Osteocyte (in vitro differentiated cells): Measurements from ENCODE around the gene CXCR5. TPM values are rescaled to one million over a fixed set of nuclear protein-coding genes. Genes with fewer than 3 reads are reported as not detected.

Experiments used
- DNase-seq: peaks from one replicate; pipeline ENCODE4 v3.0.0; 2021; ENCODE audit warnings: mixed read lengths; ENCODE audit not compliant: unreplicated experiment; ENCODE audit errors: extremely low spot score
- H3K27ac Mint-ChIP-seq: one replicate; pipeline ENCODE4 v1.8.0; 2021; ENCODE audit warnings: mild to moderate bottlenecking, mixed read lengths; ENCODE audit not compliant: unreplicated experiment
- H3K27me3 Mint-ChIP-seq: one replicate; pipeline ENCODE4 v1.8.0; 2021; ENCODE audit warnings: mixed read lengths; ENCODE audit not compliant: unreplicated experiment
- H3K36me3 Mint-ChIP-seq: one replicate; pipeline ENCODE4 v1.8.0; 2021; ENCODE audit warnings: mixed read lengths; ENCODE audit not compliant: unreplicated experiment
- H3K4me1 Mint-ChIP-seq: one replicate; pipeline ENCODE4 v1.8.0; 2021; ENCODE audit warnings: mixed read lengths; ENCODE audit not compliant: unreplicated experiment
- H3K4me3 Mint-ChIP-seq: one replicate; pipeline ENCODE4 v1.8.0; 2021; ENCODE audit warnings: mild to moderate bottlenecking, moderate library complexity, mixed read lengths; ENCODE audit not compliant: unreplicated experiment
- H3K9me3 Mint-ChIP-seq: one replicate; pipeline ENCODE4 v1.8.0; 2021; ENCODE audit warnings: mixed read lengths; ENCODE audit not compliant: unreplicated experiment
- CTCF ChIP-seq: fragments of 200-600 bp; sonication (generic); IDR thresholded peaks from 2 replicates; pipeline ENCODE4 v1.5.0; 2021; ENCODE audit warnings: antibody characterized with exemption, mild to moderate bottlenecking, moderate library complexity
- total RNA-seq: library from RNA; stranded (reverse); gene quantifications from 2 replicates; pipeline ENCODE4 v1.2.1, GENCODE V29; 2021

Gene CXCR5
- total RNA-seq, 1 donor from 2014 or later: not detected

GRCh38 chr11:118872403-118872821 is 11.3 kb upstream of the CXCR5 start:
- Mint-ChIP-seq H3K27ac (peak overlapping the region; percentile 1), H3K4me3 (no peak overlapping the region), H3K27me3 (no peaks in the 10 kb centered on the region), H3K4me1 (peaks cover 19% of the 10 kb centered on the region), H3K36me3 (no peaks in the 10 kb centered on the region), H3K9me3 (no peaks in the 10 kb centered on the region)
- no peak for DNase-seq
- no peak for TF ChIP-seq CTCF

GRCh38 chr11:118873804-118874203 is 9.9 kb upstream of the CXCR5 start:
- Mint-ChIP-seq H3K9me3 (no peaks in the 10 kb centered on the region), H3K27ac (no peak overlapping the region)

GRCh38 chr11:118876286-118876685 is 7.4 kb upstream of the CXCR5 start:
- Mint-ChIP-seq H3K27me3 (no peaks in the 10 kb centered on the region), H3K4me1 (peaks cover 2% of the 10 kb centered on the region), H3K4me3 (no peak overlapping the region), H3K27ac (no peak overlapping the region), H3K36me3 (no peaks in the 10 kb centered on the region), H3K9me3 (no peaks in the 10 kb centered on the region)
- TF ChIP-seq CTCF: no peak
- no peak for DNase-seq

More at GRCh38 chr11:118873804-118874203, 9.9 kb upstream of the CXCR5 start:
- Mint-ChIP-seq H3K27me3 (no peaks in the 10 kb centered on the region), H3K4me1 (peaks cover 19% of the 10 kb centered on the region), H3K4me3 (no peak overlapping the region), H3K36me3 (no peaks in the 10 kb centered on the region)
- DNase-seq: no peak
- TF ChIP-seq CTCF: no peak

GRCh38 chr11:118877487-118878162 is 6.1 kb upstream of the CXCR5 start:
- Mint-ChIP-seq H3K36me3 (no peaks in the 10 kb centered on the region), H3K27me3 (no peaks in the 10 kb centered on the region), H3K9me3 (no peaks in the 10 kb centered on the region), H3K4me3 (no peak overlapping the region), H3K4me1 (peaks cover 2% of the 10 kb centered on the region), H3K27ac (no peak overlapping the region)
- TF ChIP-seq CTCF: no peak
- DNase-seq: no peak

GRCh38 chr11:118878163-118878563 is 5.5 kb upstream of the CXCR5 start:
- H3K4me3 Mint-ChIP-seq: no peak overlapping the region

More at GRCh38 chr11:118878163-118878563, 5.5 kb upstream of the CXCR5 start:
- peaks cover 2% of the 10 kb centered on the region for H3K4me1 Mint-ChIP-seq
- DNase-seq: no peak
- no peak overlapping the region for H3K27ac Mint-ChIP-seq
- TF ChIP-seq CTCF: no peak
- H3K9me3 Mint-ChIP-seq: no peaks in the 10 kb centered on the region
- no peaks in the 10 kb centered on the region for H3K36me3 Mint-ChIP-seq
- H3K27me3 Mint-ChIP-seq: no peaks in the 10 kb centered on the region
